ENCODE measurements around the gene SCRT2. TPM values are rescaled to one million over a fixed set of nuclear protein-coding genes. Genes with fewer than 3 reads are reported as not detected.

The SCRT2 gene
- total and polyA plus RNA-seq, 2 of the 4 experiments (the other 2 are of a cell fraction): not detected

DNA sequence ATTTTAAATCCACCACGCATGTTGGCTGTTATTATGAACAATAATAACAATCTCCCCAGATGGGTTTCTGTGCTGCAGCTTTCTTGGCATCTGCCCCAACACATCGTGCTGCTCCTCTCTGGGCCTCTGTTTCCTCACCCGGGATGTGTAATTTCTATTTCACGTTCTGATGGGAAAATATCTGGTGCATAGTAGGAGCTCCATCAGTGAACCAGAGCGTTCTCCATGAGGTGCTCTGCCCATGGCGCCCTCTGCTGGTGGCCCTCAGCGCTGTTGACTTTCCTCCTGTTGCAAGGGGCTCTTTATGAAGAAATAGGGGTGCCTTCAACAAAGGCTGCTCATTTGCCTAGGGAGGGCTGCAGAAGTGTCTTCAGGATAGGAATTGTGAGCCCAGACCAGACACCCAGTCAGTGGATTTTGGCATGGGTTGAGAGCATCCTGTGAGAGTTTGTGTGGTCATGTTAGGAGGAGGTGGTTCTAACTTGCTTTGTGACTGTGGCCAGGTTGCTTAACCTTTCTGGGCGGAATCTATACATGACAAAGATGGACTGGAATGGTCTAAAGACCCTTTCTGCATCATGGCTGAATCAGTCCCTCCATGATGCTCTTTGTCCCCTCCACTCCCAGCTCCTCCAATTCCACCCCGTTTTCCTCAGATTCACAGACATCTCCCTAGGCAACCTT, 8.1 kb downstream of the SCRT2 start:
- Histone ChIP-seq H2AK5ac (ENCODE audit: low read depth, low read length) (no peak overlapping the region), H3K18ac (ENCODE audit: low read depth, low read length) (no peak overlapping the region), H3K27ac (ENCODE audit: insufficient read depth, low read length) (no peak overlapping the region), H3K9ac (ENCODE audit: low read depth, low read length) (no peak overlapping the region), H3K9me1 (ENCODE audit: insufficient read depth, low read length) (no peaks in the 10 kb centered on the region), H3K9me3 (ENCODE audit: control insufficient read depth, insufficient read depth, low read length) (no peaks in the 10 kb centered on the region), H3K23ac (ENCODE audit: low read depth, low read length) (no peak overlapping the region), H3K4me3 (ENCODE audit: insufficient read depth, low read depth, low read length) (no peak overlapping the region), H2AK9ac (replicated peaks; ENCODE audit: low read depth, low read length, poor library complexity) (no peak overlapping the region), H2BK5ac (ENCODE audit: low read depth, low read length, poor library complexity, severe bottlenecking) (no peak overlapping the region), H2AFZ (replicated peaks; ENCODE audit: low read length, poor library complexity) (peak overlapping the region; percentile 5), H3K56ac (ENCODE audit: extremely low read depth, insufficient read depth, low read length) (no peak overlapping the region), H3K14ac (replicated peaks; ENCODE audit: low read depth, low read length) (no peak overlapping the region), H3K36me3 (ENCODE audit: control insufficient read depth, insufficient read depth, low read length) (no peaks in the 10 kb centered on the region), H3K79me1 (ENCODE audit: low read depth in 1 of 2, low read length in 2 of 2) (no peaks in the 10 kb centered on the region), H4K91ac (ENCODE audit: insufficient read depth, low read depth, low read length) (no peak overlapping the region), H4K20me1 (ENCODE audit: insufficient read depth, low read length) (no peaks in the 10 kb centered on the region), H3K4ac (ENCODE audit: low read depth, low read length) (no peak overlapping the region), H3K4me2 (ENCODE audit: low read depth, low read length) (no peak overlapping the region), H2BK120ac (ENCODE audit: low read depth, low read length) (no peak overlapping the region), H3K4me1 (ENCODE audit: control insufficient read depth, insufficient read depth, low read length) (no peaks in the 10 kb centered on the region), H4K5ac (ENCODE audit: low read depth, low read length) (no peak overlapping the region), H3K27me3 (ENCODE audit: control insufficient read depth, insufficient read depth, low read length) (peaks cover 86% of the 10 kb centered on the region), H2BK15ac (ENCODE audit: low read depth, low read length) (no peak overlapping the region), H2BK20ac (ENCODE audit: low read depth, low read length) (no peak overlapping the region), H4K8ac (ENCODE audit: low read depth in 2 of 2, low read length in 2 of 2) (no peak overlapping the region)
- DNase-seq: peak; percentile 34
- TF ChIP-seq SMC3 (IDR thresholded peaks at IDR 0.05; ENCODE audit: low read depth, low read length): peak; percentile 72
- no peak for TF ChIP-seq POLR2A (IDR thresholded peaks at IDR 0.05; ENCODE audit: low read depth, low read length)
- TF ChIP-seq RFX5 (IDR thresholded peaks at IDR 0.05; ENCODE audit: low read depth, low read length): no peak
- TF ChIP-seq, protein P1, sequence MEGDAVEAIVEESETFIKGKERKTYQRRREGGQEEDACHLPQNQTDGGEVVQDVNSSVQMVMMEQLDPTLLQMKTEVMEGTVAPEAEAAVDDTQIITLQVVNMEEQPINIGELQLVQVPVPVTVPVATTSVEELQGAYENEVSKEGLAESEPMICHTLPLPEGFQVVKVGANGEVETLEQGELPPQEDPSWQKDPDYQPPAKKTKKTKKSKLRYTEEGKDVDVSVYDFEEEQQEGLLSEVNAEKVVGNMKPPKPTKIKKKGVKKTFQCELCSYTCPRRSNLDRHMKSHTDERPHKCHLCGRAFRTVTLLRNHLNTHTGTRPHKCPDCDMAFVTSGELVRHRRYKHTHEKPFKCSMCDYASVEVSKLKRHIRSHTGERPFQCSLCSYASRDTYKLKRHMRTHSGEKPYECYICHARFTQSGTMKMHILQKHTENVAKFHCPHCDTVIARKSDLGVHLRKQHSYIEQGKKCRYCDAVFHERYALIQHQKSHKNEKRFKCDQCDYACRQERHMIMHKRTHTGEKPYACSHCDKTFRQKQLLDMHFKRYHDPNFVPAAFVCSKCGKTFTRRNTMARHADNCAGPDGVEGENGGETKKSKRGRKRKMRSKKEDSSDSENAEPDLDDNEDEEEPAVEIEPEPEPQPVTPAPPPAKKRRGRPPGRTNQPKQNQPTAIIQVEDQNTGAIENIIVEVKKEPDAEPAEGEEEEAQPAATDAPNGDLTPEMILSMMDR (conservative IDR thresholded peaks at IDR 0.05; ENCODE audit: low read depth, low read length): peak; percentile 70
- TF ChIP-seq RAD21 (IDR thresholded peaks at IDR 0.05; ENCODE audit: low read length): peak; percentile 56
- intact Hi-C loops (cut with micrococcal nuclease): loop anchor here (1.0 to 2.0 kb wide), 2 partner anchors 106 to 313 kb away; no protein-coding TSS in a partner anchor
- BruUV-seq (replicated peaks): no TSS peak
- ATAC-seq (ENCODE audit: low read depth): peak; percentile 68
- no CpG with 5 or more reads among the region's 9 CpGs for WGBS, 2 experiments (ENCODE audit: extremely low coverage in 2 of 2, insufficient read length in 1 of 2)
- dilution Hi-C loops (cut with HindIII; ENCODE audit: low sequenced_read_pairs, unreplicated experiment): no loop called here
- ChIA-PET POLR2A (ENCODE audit: unreplicated experiment) (no interaction called here), CTCF (interaction anchor here (0.6 to 1.9 kb wide), 12 partner anchors 8 to 315 kb away, joined by 3 to 7 read pairs (median 3); partner anchors contain the start of gene SCRT2)
- in situ Hi-C loops (cut with MboI; ENCODE audit: low sequenced_read_pairs): no loop called here
